ENCODE measurements around the gene STAC. TPM values are rescaled to one million over a fixed set of nuclear protein-coding genes. Genes with fewer than 3 reads are reported as not detected.

STAC gene
- total RNA-seq, 4 donors from 2014 or later = 3.1 to 7.6 (median 5.5) TPM

DNA sequence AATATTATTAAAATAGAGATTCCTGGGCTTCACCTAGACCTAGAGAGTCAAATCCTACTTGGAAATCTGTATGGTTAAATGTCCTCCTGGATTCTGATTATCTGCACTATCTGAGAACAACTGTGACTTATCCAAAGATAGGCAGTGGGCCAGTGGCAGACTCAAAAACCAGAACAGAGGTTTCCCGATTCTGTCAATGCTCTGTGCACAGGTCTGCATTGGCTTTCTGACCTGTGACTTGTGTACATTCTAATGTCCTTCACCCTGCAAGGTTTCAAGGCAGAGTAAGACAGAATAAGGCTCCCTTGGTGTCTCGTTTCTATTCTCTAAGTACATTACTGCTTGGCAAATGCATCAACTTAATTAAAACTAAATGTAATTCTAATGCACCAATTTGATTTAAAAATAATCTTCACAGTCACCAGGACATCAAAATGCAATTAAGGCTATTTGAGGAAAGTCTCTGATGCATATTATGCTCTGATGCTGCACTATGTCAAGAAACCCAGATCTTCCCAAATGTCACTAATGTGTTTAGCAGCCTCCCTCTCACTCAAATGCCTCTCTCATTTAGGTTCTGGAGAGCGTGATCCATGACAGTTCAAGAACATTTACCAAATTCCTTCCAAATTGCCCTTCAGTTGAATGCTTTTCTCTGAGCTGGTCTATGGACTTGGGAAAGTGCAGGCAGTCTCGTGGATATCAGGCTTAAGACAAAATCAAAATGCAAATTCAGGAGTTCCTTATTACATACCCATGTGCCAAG lies 140.1 kb downstream of the STAC start:
- no peak for TF ChIP-seq CTCF (IDR thresholded peaks at IDR 0.05; ENCODE audit: low read depth)

DNA sequence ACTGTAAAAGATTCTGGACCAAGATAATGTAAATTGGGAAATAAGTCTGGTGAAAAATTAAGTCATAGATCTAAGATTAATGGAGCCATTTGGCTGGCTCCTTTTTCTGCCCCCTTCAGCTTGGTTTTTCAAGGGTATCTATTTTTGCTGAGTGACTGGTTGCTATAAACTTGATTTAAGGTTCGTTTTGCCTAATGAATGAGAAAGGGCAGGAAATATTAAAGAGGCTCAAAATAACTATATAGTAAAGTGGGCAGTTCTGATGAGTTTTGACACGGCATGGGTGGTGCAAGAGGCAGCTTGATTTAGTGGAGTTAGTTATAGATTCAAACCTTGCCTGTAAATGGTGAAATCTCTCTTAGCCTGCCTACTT lies 140.7 kb downstream of the STAC start:
- TF ChIP-seq CTCF (IDR thresholded peaks at IDR 0.05; ENCODE audit: low read depth) = no peak

GRCh38 chr3:36524560-36524959 lies 144.3 kb downstream of the STAC start:
- no peak for TF ChIP-seq CTCF (IDR thresholded peaks at IDR 0.05; ENCODE audit: low read depth)

DNA sequence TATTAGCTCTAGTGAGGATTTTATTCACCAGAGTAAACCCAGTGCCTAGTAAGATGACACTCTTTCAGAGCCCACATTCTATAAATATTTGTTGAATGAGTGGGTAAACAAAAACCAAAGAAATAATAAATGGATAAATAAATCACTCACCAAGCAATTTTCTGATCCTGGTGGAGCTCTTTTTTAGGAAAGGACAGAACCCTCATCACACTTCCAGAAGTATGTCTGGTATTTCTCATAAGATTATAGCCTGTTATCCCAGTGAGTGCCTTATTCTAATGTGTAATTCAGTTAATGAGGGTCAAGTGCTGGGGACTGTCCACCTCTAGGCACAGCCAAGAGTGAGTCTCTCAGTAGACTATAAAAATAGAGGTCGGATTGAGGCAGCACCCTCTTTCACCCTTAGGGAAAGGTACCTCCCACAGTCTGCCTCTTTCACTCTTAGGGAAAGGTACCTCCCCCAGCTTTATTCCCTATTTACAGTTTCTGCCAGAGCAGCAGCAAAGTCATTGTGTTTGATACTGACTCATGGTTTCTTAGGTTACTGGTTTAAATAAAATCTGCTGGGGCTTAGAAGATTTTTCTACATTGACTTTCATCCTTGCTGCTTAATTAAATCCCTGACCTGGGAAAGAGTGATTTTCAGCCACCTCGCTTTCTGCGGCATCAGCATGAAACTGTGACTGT lies 145.0 kb downstream of the STAC start:
- no peak for TF ChIP-seq CTCF (IDR thresholded peaks at IDR 0.05; ENCODE audit: low read depth)

DNA sequence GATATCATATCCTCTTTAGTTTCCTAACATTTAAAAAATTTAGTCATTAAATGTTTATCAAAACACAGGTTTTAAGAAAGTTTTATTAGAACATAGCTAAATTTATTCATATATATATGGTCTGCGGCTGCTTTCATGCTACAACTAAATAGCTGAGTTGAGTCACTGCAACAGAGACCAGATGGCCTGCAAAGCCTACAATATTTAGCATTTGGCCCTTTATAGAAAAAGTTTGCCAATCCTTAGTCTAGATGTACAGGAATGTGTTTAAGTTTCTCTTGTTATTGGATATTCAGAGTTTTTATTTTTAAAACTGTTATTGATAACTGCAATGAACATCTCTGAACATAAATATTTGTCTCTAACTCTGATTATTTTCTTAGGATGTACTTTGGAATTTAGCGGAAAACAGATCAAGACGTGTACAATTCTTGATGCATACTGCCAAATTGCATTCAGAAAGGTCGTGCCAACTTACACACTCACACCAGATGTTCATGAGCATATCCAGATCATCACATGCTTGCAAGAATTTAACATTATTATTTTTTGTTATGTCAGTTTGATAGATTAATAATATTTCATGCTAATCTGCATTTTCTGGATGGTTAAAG lies 157.9 kb downstream of the STAC start:
- TF ChIP-seq CTCF (IDR thresholded peaks at IDR 0.05; ENCODE audit: low read depth) = no peak

GRCh38 chr3:36540888-36541518 lies 160.7 kb downstream of the STAC start:
- no peak for TF ChIP-seq CTCF (IDR thresholded peaks at IDR 0.05; ENCODE audit: low read depth)

DNA sequence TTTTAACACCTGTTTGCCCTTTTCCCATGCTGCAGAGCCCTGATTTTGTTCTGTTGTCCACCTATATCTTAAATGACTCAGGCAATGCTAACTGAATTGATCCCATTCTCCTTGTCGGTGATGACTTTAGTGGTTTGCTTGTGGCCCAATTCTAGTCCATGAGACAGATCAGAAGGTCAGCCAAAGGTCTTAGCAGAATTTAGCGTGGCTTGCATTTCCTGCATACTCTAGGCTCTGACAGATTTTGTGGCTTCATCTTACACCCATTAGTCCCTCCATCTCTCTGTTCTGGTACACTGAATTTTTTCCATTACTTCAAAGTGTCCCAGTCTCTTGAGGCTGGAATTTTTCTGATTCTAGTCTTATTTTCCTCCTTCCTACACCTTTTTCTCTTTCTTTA lies 161.9 kb downstream of the STAC start:
- no peak for TF ChIP-seq CTCF (IDR thresholded peaks at IDR 0.05; ENCODE audit: low read depth)
